ENCODE measurements around the gene COX7B. TPM values are rescaled to one million over a fixed set of nuclear protein-coding genes. Genes with fewer than 3 reads are reported as not detected.
"Not testable (repeated sequence)": the region's sequence is repeated elsewhere in the genome, so short reads cannot be mapped to it uniquely, and the experiment has no call there.

The COX7B gene
- total RNA-seq, 1 experiment from 2014 or later: 382 TPM

- not testable (repeated sequence) for DNase-seq (ENCODE audit: low read depth)
These were observed 45.8 kb downstream of the COX7B start for GRCh38 chrX:77945031-77945430.

DNA sequence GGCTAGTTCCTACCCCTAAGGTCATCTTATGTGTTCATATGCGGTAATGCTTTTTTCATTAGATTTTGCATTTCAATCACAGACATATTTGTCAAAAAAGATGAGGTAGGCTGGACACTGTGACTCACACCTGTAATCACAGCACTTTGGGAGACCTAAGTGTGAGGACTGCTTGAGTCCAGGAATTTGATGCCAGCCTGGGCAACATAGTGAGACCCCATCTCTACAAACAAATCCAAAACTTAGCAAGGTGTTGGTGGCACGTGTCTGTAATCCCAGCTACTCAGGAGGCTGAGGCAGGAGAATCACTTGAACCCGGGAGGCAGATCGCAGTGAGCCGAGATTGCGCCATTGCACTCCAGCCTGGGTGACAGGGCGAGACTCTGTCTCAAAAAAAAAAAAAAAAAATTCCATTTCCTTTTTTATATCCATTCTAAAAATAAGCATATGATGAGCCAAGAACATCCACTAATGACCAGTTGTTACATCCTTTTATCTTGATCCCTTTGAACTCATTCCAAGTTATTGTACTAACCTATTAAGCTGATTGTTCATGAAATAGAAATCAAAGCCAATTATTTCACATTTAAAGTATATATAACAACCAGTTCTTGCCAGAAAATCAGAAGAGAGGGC, 46.8 kb downstream of the COX7B start:
- no peak for DNase-seq (ENCODE audit: low read depth)

GRCh38 chrX:77946571-77946970, 47.3 kb downstream of the COX7B start:
- no peak for DNase-seq (ENCODE audit: low read depth)

GRCh38 chrX:77949840-77950239, 50.6 kb downstream of the COX7B start:
- no peak for DNase-seq (ENCODE audit: low read depth)

DNA sequence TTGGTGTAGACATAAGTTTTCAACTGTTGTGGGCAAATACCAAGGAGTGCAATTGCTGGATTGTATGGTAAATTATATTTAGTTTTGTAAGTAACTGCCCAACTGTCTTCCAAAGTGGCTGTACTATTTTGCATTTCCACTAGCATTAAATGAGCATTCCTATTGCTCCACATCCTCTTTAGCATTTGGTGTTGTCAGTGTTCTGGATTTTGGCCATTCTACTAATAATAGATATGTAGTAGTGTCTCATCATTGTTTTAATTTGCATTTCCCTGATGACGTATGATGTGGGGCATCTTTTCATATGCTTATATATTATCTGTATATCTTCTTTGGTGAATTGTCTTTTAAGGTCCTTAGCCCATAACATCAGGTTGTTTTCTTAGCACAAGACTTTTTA, 52.9 kb downstream of the COX7B start:
- no peak for DNase-seq (ENCODE audit: low read depth)

GRCh38 chrX:77953302-77953701, 54.0 kb downstream of the COX7B start:
- no peak for DNase-seq (ENCODE audit: low read depth)

DNA sequence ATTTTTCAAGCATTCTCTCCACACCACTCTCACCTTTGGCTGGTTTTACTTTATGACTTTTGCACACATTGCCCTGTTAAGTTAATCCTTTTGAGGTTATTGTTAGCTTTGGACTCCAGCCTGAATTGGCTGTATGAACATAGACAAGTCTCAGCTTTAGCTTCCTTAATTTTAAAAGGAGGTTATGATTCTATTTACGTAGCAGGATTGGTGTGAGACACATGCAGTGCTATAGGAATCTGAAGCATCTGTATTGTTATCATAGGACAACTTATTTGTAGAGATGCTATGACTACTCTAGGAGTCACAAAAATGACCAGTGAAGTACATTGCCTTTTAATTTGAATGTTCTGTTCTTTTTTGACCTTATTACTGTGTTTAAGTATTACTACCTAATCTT, 54.4 kb downstream of the COX7B start:
- DNase-seq (ENCODE audit: low read depth): no peak

Small RNA genes within 50 kb of the gene (small RNA-seq; reads per million reads assigned to genes)
- gene RN7SL460P: not detected

Other genes with a start within 250 kb of the COX7B start
- 27.5 and 41.2 TPM in 2 replicates for gene ATRX, start 113.3 kb upstream of the COX7B start, total RNA-seq (2014; rRNA removed; shearing (Covaris generic))
- 39.4 and 49.4 TPM in 2 replicates for gene MAGT1, start 4.0 kb upstream of the COX7B start, total RNA-seq (2014; rRNA removed; shearing (Covaris generic))
- gene ATP7A, start 11.2 kb downstream of the COX7B start, total RNA-seq (2014; rRNA removed; shearing (Covaris generic)): 3.1 and 3.3 TPM in 2 replicates
- gene PGAM4, start 70.2 kb downstream of the COX7B start, total RNA-seq (2014; rRNA removed; shearing (Covaris generic)): 0.84 and 1.4 TPM in 2 replicates
- gene PGK1, start 204.8 kb downstream of the COX7B start, total RNA-seq (2014; rRNA removed; shearing (Covaris generic)): 365 and 374 TPM in 2 replicates
- gene TAF9B, start 240.2 kb downstream of the COX7B start, total RNA-seq (2014; rRNA removed; shearing (Covaris generic)): 17.8 and 22.0 TPM in 2 replicates